Measurements from ENCODE around the gene SEL1L.
"Not testable (repeated sequence)": the region's sequence is repeated elsewhere in the genome, so short reads cannot be mapped to it uniquely, and the experiment has no call there.

The SEL1L gene

GRCh38 chr14:81474148-81474492 lies 59.5 kb downstream of the SEL1L start:
- DNase-seq (ENCODE audit: low read depth): no peak

DNA sequence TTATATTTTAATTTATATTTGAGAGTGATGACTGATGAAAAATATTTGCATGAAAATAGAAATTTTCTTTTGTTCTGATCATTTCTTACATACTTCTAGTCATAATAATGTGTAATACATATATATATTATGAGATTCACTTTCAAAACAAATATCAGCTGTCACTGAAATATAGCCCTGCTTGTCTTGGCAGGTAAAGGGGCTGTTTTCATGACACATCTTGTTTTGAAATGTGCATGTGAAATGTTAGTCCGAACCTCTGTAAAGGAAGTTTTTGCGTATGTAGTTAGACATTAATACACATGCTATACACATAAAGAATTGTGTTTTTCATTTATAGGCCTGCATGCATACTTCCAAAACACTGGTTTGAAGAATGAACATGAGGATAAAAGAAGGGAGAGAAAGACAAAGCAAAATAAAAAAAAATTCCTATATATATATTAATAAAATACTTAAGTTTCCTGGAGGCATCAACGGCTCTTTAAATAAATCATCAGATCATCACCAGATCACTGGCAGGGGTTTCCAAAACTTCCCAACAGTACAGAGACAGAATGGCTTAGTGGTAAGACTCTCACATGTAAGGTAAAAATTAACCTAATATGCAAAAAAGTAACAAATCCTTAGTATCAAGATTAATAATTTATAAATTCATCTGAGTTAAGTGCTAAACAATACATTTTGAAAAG lies 60.1 kb downstream of the SEL1L start:
- no peak for DNase-seq (ENCODE audit: low read depth)

- DNase-seq (ENCODE audit: low read depth): no peak
Measured at GRCh38 chr14:81472096-81472800, 61.4 kb downstream of the SEL1L start.

GRCh38 chr14:81471062-81471461 lies 62.6 kb downstream of the SEL1L start:
- no peak for DNase-seq (ENCODE audit: low read depth)

GRCh38 chr14:81470557-81470826 lies 63.2 kb downstream of the SEL1L start:
- not testable (repeated sequence) for DNase-seq (ENCODE audit: low read depth)

DNA sequence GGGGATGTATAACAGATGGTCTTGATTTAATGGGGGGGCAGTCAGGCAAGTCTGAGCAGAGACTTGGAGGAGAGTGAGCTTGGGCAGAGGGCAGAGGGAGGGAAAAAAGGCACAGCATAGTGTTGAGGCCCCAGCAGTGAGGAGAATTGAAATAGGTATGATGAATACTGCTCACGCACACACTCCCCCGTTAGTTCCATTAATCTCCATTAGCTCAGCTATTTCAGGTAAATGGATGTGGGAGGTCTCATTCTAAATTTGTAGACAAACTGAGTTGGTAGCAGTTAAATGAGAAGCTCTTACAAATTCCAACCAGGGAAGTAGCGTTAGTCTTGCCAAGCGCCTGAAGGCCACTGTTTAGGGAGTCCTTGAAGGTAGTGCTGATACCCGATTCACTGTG lies 66.8 kb downstream of the SEL1L start:
- no peak for DNase-seq (ENCODE audit: low read depth)

GRCh38 chr14:81465507-81466228 lies 68.0 kb downstream of the SEL1L start:
- no peak for DNase-seq (ENCODE audit: low read depth)

GRCh38 chr14:81465003-81465392 lies 68.7 kb downstream of the SEL1L start:
- DNase-seq (ENCODE audit: low read depth): not testable (repeated sequence)

DNA sequence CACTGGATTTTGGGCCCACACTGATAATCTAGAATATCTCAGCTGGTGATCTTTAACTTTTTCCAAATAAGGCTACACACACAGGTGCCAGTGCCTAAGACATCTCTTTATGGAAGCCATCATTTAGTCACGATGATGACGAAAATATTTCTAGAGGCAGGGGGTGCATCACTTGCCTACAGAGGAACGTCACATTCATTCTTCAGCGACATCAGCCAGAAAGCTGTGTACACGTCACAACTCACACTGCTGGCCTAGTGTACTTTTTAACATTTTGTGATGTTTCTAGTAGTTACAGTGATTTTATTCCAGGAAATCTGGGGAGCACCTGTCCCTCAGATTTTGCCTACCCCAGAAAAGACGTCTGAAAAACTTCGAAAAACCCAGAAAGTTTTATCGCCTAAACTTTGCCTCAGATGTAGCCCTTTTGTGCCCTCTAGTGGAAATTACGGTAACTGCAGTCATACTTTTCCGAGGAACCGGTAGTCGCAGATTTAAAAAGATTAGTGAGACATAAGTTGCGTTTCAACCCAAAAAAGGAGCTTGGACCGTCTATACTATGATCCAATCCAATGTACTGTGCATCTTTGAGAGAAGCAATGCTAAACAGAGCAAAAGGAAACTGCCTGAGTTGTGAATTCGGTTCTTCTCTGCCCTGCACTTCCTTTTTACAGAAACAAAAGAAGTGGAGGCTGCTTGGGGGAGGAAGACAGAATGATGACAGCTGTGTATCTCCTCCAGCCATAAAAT lies 69.2 kb downstream of the SEL1L start:
- DNase-seq (ENCODE audit: low read depth): peak; percentile 21

- DNase-seq (ENCODE audit: low read depth): not testable (repeated sequence)
Measured at GRCh38 chr14:81462356-81462755, 71.3 kb downstream of the SEL1L start.

GRCh38 chr14:81459912-81460311 lies 73.7 kb downstream of the SEL1L start:
- DNase-seq (ENCODE audit: low read depth): no peak

GRCh38 chr14:81458352-81458751 lies 75.3 kb downstream of the SEL1L start:
- no peak for DNase-seq (ENCODE audit: low read depth)

DNA sequence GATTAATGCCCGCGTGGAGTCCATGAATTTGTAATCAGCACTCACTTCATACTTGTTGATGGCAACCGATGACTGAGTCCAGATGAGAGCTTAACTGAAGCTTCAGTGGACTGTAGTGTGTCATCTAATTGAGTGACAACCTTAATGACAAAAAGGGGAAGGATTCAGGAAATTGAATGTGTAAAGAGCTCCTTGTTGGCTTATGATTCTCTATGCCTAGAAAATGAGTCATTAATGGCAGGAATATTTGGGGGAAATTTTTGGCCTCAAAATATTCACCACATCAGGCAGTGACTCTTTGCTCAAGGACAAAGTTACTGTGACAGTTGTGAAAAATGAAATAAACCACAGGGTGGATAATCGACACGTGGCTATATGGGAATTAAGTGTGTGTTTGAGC lies 78.3 kb downstream of the SEL1L start:
- no peak for DNase-seq (ENCODE audit: low read depth)

DNA sequence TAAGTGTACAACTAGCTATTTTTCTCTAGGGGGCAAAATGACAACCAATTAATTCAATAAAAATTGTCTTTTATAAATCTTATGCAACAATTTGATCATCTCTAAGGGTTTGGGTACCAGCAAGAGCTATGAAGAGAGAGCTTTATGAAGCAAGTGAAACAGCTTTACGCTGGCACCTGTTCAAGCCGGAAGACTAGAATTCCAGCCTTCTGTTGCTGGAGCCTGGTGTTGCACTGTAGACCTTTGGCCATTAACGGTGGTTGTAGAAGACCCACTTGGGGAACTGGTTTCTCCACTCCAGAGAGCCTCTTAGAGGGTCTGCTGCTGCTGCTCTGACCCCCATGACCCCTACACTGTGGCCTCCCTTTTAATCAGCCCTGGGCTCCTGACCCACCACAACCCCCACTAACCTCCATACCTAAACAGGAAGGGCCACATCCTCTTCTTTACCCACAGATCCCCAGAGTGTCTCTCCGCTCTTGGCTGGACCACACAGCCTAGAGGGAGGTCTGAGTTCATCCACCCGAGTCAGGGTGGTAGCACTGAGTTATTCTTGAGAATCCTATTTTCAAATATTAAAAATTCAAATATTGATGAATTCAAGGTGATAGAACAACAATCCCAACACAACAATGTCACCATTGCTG lies 79.0 kb downstream of the SEL1L start:
- no peak for DNase-seq (ENCODE audit: low read depth)

DNA sequence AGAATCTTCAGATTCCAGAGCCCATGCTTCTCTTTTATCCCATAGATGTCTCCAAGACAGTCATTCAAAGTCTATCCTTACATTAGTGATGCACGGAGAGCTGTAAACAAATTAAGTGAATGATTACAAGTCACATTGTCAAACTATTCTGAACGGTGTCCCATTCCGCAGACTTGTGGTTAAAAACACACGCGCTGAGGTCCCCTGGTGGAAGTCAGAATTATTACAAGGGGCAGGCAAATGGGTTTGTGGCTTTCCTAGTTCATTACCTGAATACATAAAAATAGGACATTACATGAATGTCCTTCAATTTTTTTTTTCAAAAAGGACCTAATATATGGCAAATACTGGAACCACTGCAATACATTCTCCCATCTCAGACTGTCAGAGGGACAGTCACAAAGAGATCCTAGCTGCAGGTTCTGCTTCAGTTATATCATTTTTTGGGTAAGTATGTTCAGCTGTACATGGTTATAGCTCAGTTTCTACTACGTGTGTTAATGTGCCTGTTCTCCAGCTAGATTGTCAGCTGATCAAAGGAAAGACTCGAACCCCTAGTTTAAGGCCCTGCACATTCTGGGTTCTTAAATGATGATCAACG lies 80.4 kb downstream of the SEL1L start:
- no peak for DNase-seq (ENCODE audit: low read depth)

DNA sequence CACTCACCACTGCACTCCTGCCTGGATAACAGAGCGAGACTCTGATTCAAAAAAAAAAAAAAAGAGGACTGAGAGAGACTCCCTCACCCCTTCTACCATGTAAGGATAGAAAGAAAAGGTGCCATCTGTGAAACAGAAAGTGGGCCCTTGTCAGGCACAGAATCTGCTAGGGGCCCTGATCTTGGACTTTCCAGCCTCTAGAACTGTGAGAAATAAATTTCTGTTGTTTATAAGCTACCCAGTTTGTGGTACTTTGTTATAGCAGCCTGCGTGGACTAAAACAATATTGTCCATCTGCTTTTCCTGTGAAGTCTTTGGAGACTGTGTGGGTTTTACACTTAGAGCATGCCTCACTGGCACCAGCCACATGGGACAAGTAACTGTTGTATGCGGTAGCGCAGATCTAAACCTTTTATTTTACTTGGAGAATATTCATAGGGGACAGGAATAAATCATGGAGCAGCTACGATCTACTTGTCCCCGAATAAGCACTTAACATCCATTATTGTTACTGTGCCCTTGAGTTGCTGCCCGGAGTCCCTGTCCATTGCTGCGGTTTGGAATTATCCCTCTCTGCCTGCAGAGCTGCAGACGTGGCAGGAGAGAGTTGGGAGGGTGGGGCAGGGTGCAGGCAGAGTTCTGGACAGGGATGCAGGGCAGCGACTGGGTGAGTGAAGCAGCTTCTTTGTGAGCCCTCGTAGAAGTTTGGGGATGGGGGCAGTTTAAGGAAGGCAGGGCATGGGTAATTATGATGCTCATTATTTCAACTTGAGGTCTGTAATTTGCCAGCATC lies 81.1 kb downstream of the SEL1L start:
- no peak for DNase-seq (ENCODE audit: low read depth)

DNA sequence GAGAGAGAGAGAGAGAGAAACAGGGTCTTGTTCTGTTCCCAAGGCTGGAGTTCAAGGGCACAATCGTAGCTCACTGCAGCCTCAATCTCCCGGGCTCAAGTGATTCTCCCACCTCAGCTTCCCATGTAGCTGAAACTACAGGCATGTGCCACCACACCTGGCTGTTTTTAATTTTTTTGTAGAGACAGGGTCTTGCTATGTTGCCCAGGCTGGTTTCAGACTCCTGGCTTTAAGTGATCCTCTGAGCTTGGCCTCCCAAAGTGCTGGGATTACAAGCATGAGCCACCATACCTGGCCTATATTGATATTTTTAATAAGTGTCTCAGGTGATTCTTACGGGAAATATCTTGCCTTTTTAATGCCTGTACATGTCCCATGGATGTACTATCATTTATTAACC lies 82.7 kb downstream of the SEL1L start:
- DNase-seq (ENCODE audit: low read depth): no peak

DNA sequence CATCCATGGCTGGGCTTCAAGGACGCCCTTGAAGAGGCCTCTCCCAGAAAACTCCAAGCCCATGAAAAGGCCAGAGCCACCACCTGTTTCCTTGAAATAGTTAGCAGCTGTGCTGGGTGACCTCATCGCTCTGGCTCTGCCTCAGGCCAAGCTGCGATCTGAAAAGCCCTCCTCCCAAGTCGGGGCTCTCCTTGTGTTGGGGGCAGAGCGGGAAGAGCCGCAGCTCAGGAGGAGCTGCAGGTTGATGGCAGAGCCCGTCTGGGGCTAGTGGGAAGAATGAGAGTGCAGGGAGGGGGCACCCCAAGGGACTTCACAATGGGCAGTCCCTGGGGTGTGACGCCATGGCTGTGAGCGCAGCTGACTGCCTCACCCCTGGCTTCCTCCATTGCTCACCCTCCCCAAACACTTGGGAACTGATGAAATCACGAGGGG lies 83.5 kb downstream of the SEL1L start:
- DNase-seq (ENCODE audit: low read depth): no peak

- DNase-seq (ENCODE audit: low read depth): no peak
Measured at GRCh38 chr14:81449576-81449975, 84.1 kb downstream of the SEL1L start.

DNA sequence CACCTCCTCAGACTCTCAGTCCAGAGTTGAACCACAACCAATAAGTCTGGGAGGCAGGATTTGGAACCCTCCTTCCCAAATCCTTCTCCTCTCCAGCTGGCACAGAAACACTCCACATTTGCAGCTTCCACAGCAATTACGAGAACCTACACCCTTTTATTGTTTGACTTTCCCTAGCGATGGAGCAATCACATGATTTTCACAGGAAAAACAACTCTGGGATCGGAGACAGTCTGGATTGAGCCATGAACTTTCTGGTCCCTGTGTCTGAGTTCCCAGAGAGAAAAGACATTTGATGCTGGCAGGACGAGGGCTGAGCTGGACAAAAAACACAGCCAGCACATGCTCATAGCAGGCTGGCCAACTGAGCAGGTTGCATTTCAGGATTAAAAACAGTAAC lies 84.5 kb downstream of the SEL1L start:
- DNase-seq (ENCODE audit: low read depth): no peak

All from GM04503 (cell line).